22Rv1 (cell line): ENCODE data around the gene VARS1.

ENCODE experiments used
- CTCF ChIP-seq: fragments of 450-650 bp; IDR thresholded peaks from 2 replicates; pipeline ENCODE4 v1.5.1; 2017; ENCODE audit warnings: mild to moderate bottlenecking
- ZFX ChIP-seq: fragments of 450-650 bp; IDR thresholded peaks from 2 replicates; pipeline ENCODE4 v1.6.1; 2017; ENCODE audit warnings: antibody characterized with exemption, borderline replicate concordance

- TF ChIP-seq CTCF (no peak), ZFX (no peak)
Measured at GRCh38 chr6:31763619-31763940, 32.0 kb downstream of the VARS1 start.
